A549 (cell line): Measurements from ENCODE around the gene LIPF. TPM values are rescaled to one million over a fixed set of nuclear protein-coding genes. Genes with fewer than 3 reads are reported as not detected.

Experiments
- ATAC-seq, 2 experiments: fragments of 200-7000 bp in 1 of 2; fragments of >200 bp in 1 of 2; cut with Nextera tagmentation in 1 of 2; cut with Tn5 transposase in 1 of 2; 3 replicates each; pipeline versions ENCODE4 v1.8.0 to v1.9.1; 2018 to 2020; ENCODE audit warnings: mild to moderate bottlenecking in 1 of 2, moderate library complexity in 1 of 2
- CTCF ChIA-PET: fragments of 300-600 bp; sonication (Branson Sonifier 250); formaldehyde crosslinking; extraction: SDS; loops from one replicate; lab custom pipeline; 2021; ENCODE audit warnings: antibody characterized with exemption, inconsistent platforms; lab: Yijun Ruan, JAX
- POLR2A ChIA-PET: fragments of 350-600 bp; formaldehyde crosslinking; extraction: SDS; loops from one replicate; lab custom pipeline; 2021; ENCODE audit warnings: antibody characterized with exemption, inconsistent platforms; lab: Yijun Ruan, JAX
- DNase-seq, 2 experiments: peaks; one replicate each; pipeline versions ENCODE4 v3.0.0 to v3.0.0-alpha.2; 2011 to 2016; ENCODE audit warnings: low read depth in 1 of 2, low spot score in 1 of 2
- FAIRE-seq: peaks from 2 replicates; lab custom pipeline; 2011; peaks lifted over from hg19 to GRCh38; lab: Jason Lieb, UNC
- H3K27ac ChIP-seq, 2 experiments: fragments of >200 bp; sonication (Bioruptor Twin); formaldehyde crosslinking; 3 replicates each; pipeline ENCODE4 v1.5.1; 2016 to 2017
- H3K4me1 ChIP-seq: fragments of >200 bp; sonication (Bioruptor Twin); formaldehyde crosslinking; 3 replicates; pipeline ENCODE4 v1.6.1; 2016
- H3K4me2 ChIP-seq: fragments of >200 bp; sonication (Bioruptor Twin); formaldehyde crosslinking; 3 replicates; pipeline ENCODE4 v1.6.1; 2016
- H3K4me3 ChIP-seq: fragments of >200 bp; sonication (Bioruptor Twin); formaldehyde crosslinking; 3 replicates; pipeline ENCODE4 v1.5.1; 2016
- H3K9me3 ChIP-seq: fragments of >200 bp; sonication (Bioruptor Twin); formaldehyde crosslinking; 3 replicates; pipeline ENCODE4 v1.6.1; 2016
- CBX2 ChIP-seq: fragments of 200-600 bp; sonication (generic); IDR thresholded peaks from 2 replicates; pipeline ENCODE4 v1.6.1; 2016; ENCODE audit warnings: low read depth, mild to moderate bottlenecking, borderline replicate concordance
- CEBPB ChIP-seq, 2 experiments: fragments of >200 bp in 1 of 2; sonication (Bioruptor Twin) in 1 of 2; formaldehyde crosslinking in 1 of 2; IDR thresholded peaks; 2 replicates each; pipeline ENCODE4 v1.6.1; 2012 to 2016
- EHF ChIP-seq: fragments of 250-450 bp; sonication (Bioruptor Pico); IDR thresholded peaks from 2 replicates; pipeline ENCODE4 v1.5.0; 2020; ENCODE audit warnings: mild to moderate bottlenecking
- EP300 ChIP-seq, 2 experiments: fragments of >200 bp; sonication (Bioruptor Twin); formaldehyde crosslinking; IDR thresholded peaks; 2 replicates in 1 of 2; 3 replicates in 1 of 2; pipeline ENCODE4 v1.6.1; 2016 to 2017
- FOSL2 ChIP-seq, 2 experiments: fragments of 450-650 bp in 1 of 2; fragments of >200 bp in 1 of 2; sonication (Bioruptor Twin) in 1 of 2; formaldehyde crosslinking; IDR thresholded peaks; 2 replicates each; pipeline versions ENCODE4 v1.5.0 to v1.6.1; 2016 to 2020; ENCODE audit warnings: mild to moderate bottlenecking in 1 of 2, moderate library complexity in 1 of 2
- HDAC2 ChIP-seq: fragments of 200-600 bp; sonication (generic); IDR thresholded peaks from 2 replicates; pipeline ENCODE4 v1.6.1; 2016
- HOXB13 ChIP-seq: fragments of 250-450 bp; sonication (Bioruptor Pico); IDR thresholded peaks from 2 replicates; pipeline ENCODE4 v1.5.0; 2020; ENCODE audit warnings: low read depth, mild to moderate bottlenecking, moderate library complexity
- KDM1A ChIP-seq: fragments of 200-600 bp; sonication (generic); IDR thresholded peaks from 2 replicates; pipeline ENCODE4 v1.6.1; 2016; ENCODE audit warnings: low read depth, mild to moderate bottlenecking
- MAFK ChIP-seq: fragments of 450-650 bp; IDR thresholded peaks from 2 replicates; pipeline ENCODE4 v1.6.1; 2014; ENCODE audit not compliant: partially characterized antibody
- MYC ChIP-seq: IDR thresholded peaks from 2 replicates; pipeline ENCODE4 v1.6.1; 2012; ENCODE audit warnings: mild to moderate bottlenecking, inconsistent platforms, low read length, improper control_type of control experiment, borderline replicate concordance
- PHF8 ChIP-seq: fragments of 200-600 bp; sonication (generic); IDR thresholded peaks from 2 replicates; pipeline ENCODE4 v1.6.1; 2016; ENCODE audit warnings: low read depth, mild to moderate bottlenecking, antibody characterized with exemption, moderate library complexity, borderline replicate concordance
- RAD21 ChIP-seq, 2 experiments: fragments of >200 bp in 1 of 2; sonication (Bioruptor Twin) in 1 of 2; formaldehyde crosslinking in 1 of 2; IDR thresholded peaks in 1 of 2; conservative IDR thresholded peaks in 1 of 2; 2 replicates in 1 of 2; 3 replicates in 1 of 2; pipeline ENCODE4 v1.6.1; 2012 to 2018; ENCODE audit warnings: inconsistent platforms in 1 of 2
- RARB ChIP-seq: fragments of 250-450 bp; sonication (Bioruptor Pico); IDR thresholded peaks from 2 replicates; pipeline ENCODE4 v1.8.0; 2021; ENCODE audit warnings: mild to moderate bottlenecking, moderate library complexity
- RCOR1 ChIP-seq: fragments of 150-350 bp; IDR thresholded peaks from 2 replicates; pipeline ENCODE4 v1.6.1; 2014; ENCODE audit warnings: antibody characterized with exemption, low read length, low read depth
- RFX5 ChIP-seq: fragments of 450-650 bp; IDR thresholded peaks from 2 replicates; pipeline ENCODE4 v1.7.1; 2014; ENCODE audit warnings: antibody characterized with exemption, mild to moderate bottlenecking, moderate library complexity
- SREBF2 ChIP-seq: fragments of 450-650 bp; IDR thresholded peaks from 2 replicates; pipeline ENCODE4 v1.6.1; 2014; ENCODE audit warnings: mild to moderate bottlenecking, moderate library complexity
- ZFP36 ChIP-seq: fragments of 450-650 bp; IDR thresholded peaks from 2 replicates; pipeline ENCODE4 v1.6.1; 2014; ENCODE audit warnings: borderline replicate concordance; ENCODE audit not compliant: partially characterized antibody
- WGBS: methylation state at CpG from one replicate; pipeline ENCODE4 v1.1.6; 2017; ENCODE audit errors: missing lambda C conversion rate; 5-methylcytosine and 5-hydroxymethylcytosine counted together
- polyA minus RNA-seq: library from RNA; depleted of rRNA, polyadenylated mRNA; stranded (reverse); fragments of >200 nt; gene quantifications from 2 replicates; pipeline ENCODE4 v1.2.3, GENCODE V29; 2011; rRNA and poly(A)+ RNA removed
- polyA plus RNA-seq, 4 experiments: library from polyadenylated mRNA; depleted of rRNA in 3 of 4; stranded (reverse); fragments of >200 nt; fragmentation: RNase III in 1 of 4; extraction: RNeasy Plus Mini Kit Qiagen cat#74134 plus additional on column Dnase treatment in 1 of 4; gene quantifications; 2 replicates in 3 of 4; 3 replicates in 1 of 4; pipeline ENCODE4 v1.2.3, GENCODE V29; 2011 to 2017
- TF ChIP-seq, protein P1 (sequence below): fragments of 150-350 bp; IDR thresholded peaks from 2 replicates; pipeline ENCODE4 v1.6.1; 2014; ENCODE audit warnings: low read depth, mild to moderate bottlenecking, low read length
- TF ChIP-seq, protein P2 (sequence below): fragments of 200-600 bp; sonication (generic); IDR thresholded peaks from 2 replicates; pipeline ENCODE4 v1.6.1; 2016; ENCODE audit warnings: antibody characterized with exemption, mild to moderate bottlenecking, moderate library complexity
- TF ChIP-seq, protein P3 (sequence below): fragments of >200 bp; sonication (Bioruptor Twin); formaldehyde crosslinking; IDR thresholded peaks from 2 replicates; pipeline ENCODE4 v1.6.1; 2016
- TF ChIP-seq, protein P4 (sequence below): fragments of 250-450 bp; sonication (Bioruptor Pico); IDR thresholded peaks from 2 replicates; pipeline ENCODE4 v1.5.0; 2020; ENCODE audit warnings: low read depth, mild to moderate bottlenecking, moderate library complexity
- TF ChIP-seq, protein P5 (sequence below): IDR thresholded peaks from 2 replicates; pipeline ENCODE4 v1.6.1; 2012

The LIPF gene, protein sequence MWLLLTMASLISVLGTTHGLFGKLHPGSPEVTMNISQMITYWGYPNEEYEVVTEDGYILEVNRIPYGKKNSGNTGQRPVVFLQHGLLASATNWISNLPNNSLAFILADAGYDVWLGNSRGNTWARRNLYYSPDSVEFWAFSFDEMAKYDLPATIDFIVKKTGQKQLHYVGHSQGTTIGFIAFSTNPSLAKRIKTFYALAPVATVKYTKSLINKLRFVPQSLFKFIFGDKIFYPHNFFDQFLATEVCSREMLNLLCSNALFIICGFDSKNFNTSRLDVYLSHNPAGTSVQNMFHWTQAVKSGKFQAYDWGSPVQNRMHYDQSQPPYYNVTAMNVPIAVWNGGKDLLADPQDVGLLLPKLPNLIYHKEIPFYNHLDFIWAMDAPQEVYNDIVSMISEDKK
- polyA plus RNA-seq (2011; rRNA removed) (not detected in 2 replicates), polyA plus RNA-seq (2017; fragmentation: RNase III; extraction: RNeasy Plus Mini Kit Qiagen cat#74134 plus additional on column Dnase treatment) (not detected in 3 replicates), polyA minus RNA-seq (not detected in 2 replicates)
- polyA plus RNA-seq (2012; cell fraction: cytosol; rRNA removed) = not detected in 2 replicates
- polyA plus RNA-seq (2012; cell fraction: nucleus; rRNA removed) = not detected in 2 replicates

DNA sequence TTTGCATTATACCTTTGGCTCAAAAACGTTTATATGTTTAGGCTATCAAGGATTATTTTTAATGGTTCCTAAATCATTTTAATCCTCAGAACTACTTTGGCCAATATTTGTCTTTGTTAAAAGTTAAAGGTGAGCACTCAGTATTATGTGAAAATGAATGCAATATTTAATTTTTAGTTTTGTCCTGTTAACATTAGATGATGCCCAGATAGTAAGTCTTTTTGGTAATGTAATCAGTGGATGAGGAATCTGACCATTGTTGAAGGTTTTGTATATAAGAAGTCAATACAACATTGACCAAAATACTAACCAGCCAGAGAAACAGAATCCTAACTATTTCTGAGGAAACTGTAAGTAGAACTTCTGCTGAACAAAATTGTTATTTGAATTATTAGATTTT is at the start of gene LIPF:
TSS of gene LIPF (plus strand) at position 301 of the 400 bp plus-strand sequence. CDS start 2,856 bp downstream, outside the sequence.
- Histone ChIP-seq H3K4me2 (no peak within 1 kb of the TSS), H3K9me3 (no peaks in the 10 kb centered on the region), H3K4me3 (no peak within 1 kb of the TSS), H3K4me1 (no peaks in the 10 kb centered on the region), H3K27ac (no peak within 1 kb of the TSS)
- ATAC-seq = no peak
- TF ChIP-seq CBX2 (no peak), MAFK (no peak), CEBPB (IDR thresholded peaks at IDR 0.05) (no peak), EHF (CRISPR knock-in tag) (no peak), MYC (no peak), KDM1A (no peak), RFX5 (no peak), RARB (CRISPR knock-in tag) (no peak), RAD21 (conservative IDR thresholded peaks at IDR 0.05 in 1 of 2, IDR thresholded peaks at IDR 0.05 in 1 of 2) (no peak), ZFP36 (no peak), EP300 (IDR thresholded peaks at IDR 0.05) (no peak), FOSL2 (IDR thresholded peaks at IDR 0.05) (no peak), FOSL2 (CRISPR knock-in tag; IDR thresholded peaks at IDR 0.05) (no peak)
- TF ChIP-seq, protein P1, sequence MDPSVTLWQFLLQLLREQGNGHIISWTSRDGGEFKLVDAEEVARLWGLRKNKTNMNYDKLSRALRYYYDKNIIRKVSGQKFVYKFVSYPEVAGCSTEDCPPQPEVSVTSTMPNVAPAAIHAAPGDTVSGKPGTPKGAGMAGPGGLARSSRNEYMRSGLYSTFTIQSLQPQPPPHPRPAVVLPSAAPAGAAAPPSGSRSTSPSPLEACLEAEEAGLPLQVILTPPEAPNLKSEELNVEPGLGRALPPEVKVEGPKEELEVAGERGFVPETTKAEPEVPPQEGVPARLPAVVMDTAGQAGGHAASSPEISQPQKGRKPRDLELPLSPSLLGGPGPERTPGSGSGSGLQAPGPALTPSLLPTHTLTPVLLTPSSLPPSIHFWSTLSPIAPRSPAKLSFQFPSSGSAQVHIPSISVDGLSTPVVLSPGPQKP = no peak
- TF ChIP-seq, protein P2, sequence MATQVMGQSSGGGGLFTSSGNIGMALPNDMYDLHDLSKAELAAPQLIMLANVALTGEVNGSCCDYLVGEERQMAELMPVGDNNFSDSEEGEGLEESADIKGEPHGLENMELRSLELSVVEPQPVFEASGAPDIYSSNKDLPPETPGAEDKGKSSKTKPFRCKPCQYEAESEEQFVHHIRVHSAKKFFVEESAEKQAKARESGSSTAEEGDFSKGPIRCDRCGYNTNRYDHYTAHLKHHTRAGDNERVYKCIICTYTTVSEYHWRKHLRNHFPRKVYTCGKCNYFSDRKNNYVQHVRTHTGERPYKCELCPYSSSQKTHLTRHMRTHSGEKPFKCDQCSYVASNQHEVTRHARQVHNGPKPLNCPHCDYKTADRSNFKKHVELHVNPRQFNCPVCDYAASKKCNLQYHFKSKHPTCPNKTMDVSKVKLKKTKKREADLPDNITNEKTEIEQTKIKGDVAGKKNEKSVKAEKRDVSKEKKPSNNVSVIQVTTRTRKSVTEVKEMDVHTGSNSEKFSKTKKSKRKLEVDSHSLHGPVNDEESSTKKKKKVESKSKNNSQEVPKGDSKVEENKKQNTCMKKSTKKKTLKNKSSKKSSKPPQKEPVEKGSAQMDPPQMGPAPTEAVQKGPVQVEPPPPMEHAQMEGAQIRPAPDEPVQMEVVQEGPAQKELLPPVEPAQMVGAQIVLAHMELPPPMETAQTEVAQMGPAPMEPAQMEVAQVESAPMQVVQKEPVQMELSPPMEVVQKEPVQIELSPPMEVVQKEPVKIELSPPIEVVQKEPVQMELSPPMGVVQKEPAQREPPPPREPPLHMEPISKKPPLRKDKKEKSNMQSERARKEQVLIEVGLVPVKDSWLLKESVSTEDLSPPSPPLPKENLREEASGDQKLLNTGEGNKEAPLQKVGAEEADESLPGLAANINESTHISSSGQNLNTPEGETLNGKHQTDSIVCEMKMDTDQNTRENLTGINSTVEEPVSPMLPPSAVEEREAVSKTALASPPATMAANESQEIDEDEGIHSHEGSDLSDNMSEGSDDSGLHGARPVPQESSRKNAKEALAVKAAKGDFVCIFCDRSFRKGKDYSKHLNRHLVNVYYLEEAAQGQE = no peak
- TF ChIP-seq, protein P3, sequence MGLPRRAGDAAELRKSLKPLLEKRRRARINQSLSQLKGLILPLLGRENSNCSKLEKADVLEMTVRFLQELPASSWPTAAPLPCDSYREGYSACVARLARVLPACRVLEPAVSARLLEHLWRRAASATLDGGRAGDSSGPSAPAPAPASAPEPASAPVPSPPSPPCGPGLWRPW = no peak
- TF ChIP-seq, protein P4, sequence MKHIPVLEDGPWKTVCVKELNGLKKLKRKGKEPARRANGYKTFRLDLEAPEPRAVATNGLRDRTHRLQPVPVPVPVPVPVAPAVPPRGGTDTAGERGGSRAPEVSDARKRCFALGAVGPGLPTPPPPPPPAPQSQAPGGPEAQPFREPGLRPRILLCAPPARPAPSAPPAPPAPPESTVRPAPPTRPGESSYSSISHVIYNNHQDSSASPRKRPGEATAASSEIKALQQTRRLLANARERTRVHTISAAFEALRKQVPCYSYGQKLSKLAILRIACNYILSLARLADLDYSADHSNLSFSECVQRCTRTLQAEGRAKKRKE (CRISPR knock-in tag) = no peak
- no peak for DNase-seq
- 3% methylated on average over 1 of the region's 1 CpG for WGBS
- CTCF ChIA-PET = no interaction called here
- POLR2A ChIA-PET = no interaction called here
- FAIRE-seq = no peak

DNA sequence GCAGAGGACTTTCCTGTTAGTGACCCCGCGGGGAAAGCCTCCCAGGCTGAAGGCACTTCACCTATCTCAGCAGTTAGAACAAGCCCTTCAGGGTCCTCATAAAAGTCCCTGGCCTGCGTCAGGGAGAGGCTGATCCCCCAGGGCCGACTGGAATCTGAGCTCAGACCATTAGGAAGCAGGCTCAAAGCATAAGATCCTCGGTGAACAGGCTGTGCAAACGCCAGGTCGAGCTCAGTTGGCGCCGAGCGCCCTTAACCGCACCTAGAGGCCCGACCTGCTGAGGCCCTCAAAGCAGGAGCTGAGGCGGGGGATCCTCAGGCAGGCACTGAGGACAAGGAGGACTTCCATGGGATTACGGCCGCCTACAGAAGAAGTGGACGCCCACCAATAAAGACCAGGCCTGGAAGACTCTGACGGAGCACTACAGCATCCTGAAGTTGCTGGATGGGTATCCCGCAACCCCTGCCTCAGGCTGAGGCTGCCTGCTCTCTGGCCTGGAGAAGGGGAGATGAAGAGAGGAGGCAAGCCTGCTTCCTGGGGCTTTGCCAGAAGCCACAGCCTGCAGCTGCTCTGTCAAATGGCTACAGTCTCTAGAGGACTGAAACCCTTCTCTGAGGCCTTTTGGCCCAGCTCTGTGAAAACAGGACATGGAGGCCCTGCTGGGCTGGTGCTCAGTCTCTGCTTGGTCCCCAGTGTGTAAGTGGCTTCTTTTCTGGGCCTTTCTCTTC is 47.8 kb upstream of the LIPF start:
- ATAC-seq = no peak
- H3K9me3 ChIP-seq = no peaks in the 10 kb centered on the region
- no peaks in the 10 kb centered on the region for H3K4me1 ChIP-seq
- POLR2A ChIA-PET = no interaction called here
- DNase-seq = no peak
- no peak overlapping the region for H3K27ac ChIP-seq
- FAIRE-seq = no peak
- CTCF ChIA-PET = interaction anchor here (0.7 to 1.8 kb wide), 6 partner anchors 20 to 175 kb away, joined by 3 to 8 read pairs (median 3); partner anchors contain the start of gene RNLS
- 67% methylated on average over 16 of the region's 18 CpGs for WGBS
- H3K4me2 ChIP-seq = no peak overlapping the region
- no peak overlapping the region for H3K4me3 ChIP-seq
- no peak for TF ChIP-seq RCOR1
- TF ChIP-seq SREBF2 = no peak
- TF ChIP-seq, protein P5, sequence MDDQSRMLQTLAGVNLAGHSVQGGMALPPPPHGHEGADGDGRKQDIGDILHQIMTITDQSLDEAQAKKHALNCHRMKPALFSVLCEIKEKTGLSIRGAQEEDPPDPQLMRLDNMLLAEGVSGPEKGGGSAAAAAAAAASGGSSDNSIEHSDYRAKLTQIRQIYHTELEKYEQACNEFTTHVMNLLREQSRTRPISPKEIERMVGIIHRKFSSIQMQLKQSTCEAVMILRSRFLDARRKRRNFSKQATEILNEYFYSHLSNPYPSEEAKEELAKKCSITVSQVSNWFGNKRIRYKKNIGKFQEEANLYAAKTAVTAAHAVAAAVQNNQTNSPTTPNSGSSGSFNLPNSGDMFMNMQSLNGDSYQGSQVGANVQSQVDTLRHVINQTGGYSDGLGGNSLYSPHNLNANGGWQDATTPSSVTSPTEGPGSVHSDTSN = no peak
- no peak for TF ChIP-seq HOXB13 (CRISPR knock-in tag)
- TF ChIP-seq PHF8 = no peak
- TF ChIP-seq, protein P2 = no peak
- TF ChIP-seq HDAC2 = no peak
